Fibroblast of pulmonary artery (primary cell): Measurements from ENCODE around the gene NUAK1.

Source experiments
- DNase-seq: peaks from one replicate; pipeline ENCODE4 v3.0.0-alpha.2; 2010; ENCODE audit warnings: low read depth
- H3K4me3 ChIP-seq: replicated peaks from 2 replicates; pipeline ENCODE4 v1.5.1; 2011; ENCODE audit warnings: low read depth, mild to moderate bottlenecking, control low read depth, low read length, moderate library complexity
- TF ChIP-seq, protein P1 (sequence below): IDR thresholded peaks from 2 replicates; pipeline ENCODE4 v1.5.1; 2011; ENCODE audit warnings: mild to moderate bottlenecking, control low read depth, low read length, inconsistent platforms; ENCODE audit errors: missing control alignments

NUAK1 gene

DNA sequence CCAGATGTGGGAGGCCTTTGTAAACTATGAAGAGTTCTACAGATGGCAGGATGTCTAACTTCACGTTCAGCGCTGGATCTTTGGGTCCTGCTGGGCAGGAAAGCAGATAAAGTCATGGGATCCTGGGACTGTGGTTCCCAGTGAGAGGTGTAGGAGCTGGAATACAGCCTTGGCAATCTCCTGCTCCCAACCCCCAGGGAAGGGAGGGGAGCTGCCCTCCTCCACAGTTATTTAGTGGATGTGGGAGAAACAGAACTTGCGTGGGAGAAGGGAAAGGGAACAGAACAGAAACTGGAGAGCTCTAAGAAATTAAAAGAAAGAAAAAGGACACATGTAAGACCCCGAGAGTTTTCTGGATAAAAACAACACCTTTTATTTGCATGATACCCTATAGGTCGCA is 37.0 kb downstream of the NUAK1 start:
- H3K4me3 ChIP-seq: no peak overlapping the region
- DNase-seq: peak; percentile 34
- TF ChIP-seq, protein P1, sequence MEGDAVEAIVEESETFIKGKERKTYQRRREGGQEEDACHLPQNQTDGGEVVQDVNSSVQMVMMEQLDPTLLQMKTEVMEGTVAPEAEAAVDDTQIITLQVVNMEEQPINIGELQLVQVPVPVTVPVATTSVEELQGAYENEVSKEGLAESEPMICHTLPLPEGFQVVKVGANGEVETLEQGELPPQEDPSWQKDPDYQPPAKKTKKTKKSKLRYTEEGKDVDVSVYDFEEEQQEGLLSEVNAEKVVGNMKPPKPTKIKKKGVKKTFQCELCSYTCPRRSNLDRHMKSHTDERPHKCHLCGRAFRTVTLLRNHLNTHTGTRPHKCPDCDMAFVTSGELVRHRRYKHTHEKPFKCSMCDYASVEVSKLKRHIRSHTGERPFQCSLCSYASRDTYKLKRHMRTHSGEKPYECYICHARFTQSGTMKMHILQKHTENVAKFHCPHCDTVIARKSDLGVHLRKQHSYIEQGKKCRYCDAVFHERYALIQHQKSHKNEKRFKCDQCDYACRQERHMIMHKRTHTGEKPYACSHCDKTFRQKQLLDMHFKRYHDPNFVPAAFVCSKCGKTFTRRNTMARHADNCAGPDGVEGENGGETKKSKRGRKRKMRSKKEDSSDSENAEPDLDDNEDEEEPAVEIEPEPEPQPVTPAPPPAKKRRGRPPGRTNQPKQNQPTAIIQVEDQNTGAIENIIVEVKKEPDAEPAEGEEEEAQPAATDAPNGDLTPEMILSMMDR: no peak

DNA sequence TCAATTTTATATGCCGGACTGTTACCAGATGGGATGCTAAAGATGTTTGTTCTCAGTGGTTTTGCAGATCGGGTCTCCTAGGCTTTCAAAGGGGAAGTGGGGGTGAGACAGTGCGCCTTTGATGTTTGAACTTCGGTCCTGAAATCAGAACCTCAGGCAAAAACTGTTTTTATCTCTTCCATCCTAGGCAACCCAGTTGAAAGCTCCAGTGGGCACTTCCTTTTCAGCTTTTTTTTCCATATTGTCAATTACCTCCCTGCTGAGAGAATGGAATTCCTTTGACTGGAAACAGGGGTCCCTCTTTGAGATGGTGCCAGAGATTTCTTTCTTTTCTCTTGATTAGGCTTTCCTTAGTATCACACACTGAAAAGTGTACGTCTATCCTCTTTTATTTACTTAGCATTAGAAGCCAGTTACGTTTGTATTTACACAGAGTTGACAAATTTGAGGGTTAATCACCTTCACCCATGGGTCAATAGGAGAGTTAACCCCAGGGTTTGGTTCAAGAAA is 40.0 kb downstream of the NUAK1 start:
- H3K4me3 ChIP-seq: no peak overlapping the region
- TF ChIP-seq, protein P1: no peak
- DNase-seq: no peak

DNA sequence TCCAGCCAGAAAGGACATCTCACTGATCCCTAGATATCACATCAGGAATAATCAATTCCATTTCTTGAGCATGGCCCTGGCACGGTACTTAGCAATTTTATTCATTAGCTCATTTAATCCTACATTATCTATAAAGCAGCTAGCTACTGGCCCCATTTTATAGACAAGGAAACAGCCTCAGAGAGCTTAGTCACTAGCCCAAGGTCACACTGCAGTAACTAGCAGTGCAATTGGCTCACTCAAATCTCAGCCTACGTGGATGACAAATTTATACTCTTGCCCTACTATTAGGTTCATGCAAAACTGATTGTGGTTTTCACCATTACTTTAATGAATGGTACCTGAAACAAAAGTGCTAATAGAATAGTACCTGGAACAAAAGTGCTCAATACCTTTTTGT is 41.7 kb downstream of the NUAK1 start:
- DNase-seq: no peak
- H3K4me3 ChIP-seq: no peak overlapping the region
- TF ChIP-seq, protein P1: no peak

DNA sequence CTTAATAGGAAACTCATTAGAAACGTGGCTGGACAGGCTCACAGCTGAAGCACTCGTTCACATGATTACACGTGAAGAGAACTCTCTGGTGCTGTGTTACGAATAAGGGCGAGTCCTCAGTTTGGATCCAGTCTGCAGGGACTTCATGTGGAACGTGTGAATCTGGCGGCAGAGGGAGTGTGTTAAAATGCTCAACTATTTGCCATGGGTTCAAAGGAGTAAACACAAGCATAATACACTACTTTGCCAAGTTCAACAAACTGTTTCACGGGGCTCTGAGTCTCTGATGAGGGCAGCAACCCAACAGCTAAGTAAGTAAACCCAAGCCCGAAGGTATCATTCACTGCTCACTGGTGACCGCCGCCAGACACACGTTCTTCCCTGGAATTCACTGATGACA is 42.4 kb downstream of the NUAK1 start:
- peak; percentile 20 for DNase-seq
- no peak overlapping the region for H3K4me3 ChIP-seq
- TF ChIP-seq, protein P1: no peak

DNA sequence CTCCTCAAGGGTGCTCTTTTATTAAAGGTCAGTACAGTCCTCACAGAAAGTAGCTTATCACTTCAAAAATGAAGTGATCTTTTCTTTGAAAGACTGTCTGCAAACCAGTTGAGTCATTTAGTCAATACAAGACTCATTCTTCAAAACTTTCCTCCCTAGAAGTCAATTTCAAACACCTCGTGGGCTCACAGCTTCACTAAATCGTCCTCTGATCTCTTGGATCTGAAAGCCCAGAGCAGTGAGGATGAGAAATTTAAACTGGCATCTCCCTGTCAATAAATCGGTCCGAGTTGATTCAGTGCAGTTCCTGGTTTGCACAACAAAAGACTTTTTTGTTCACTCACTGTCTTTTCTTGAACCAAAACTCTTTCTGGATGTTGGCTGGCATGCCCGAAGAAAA is 44.5 kb downstream of the NUAK1 start:
- H3K4me3 ChIP-seq: no peak overlapping the region
- TF ChIP-seq, protein P1: no peak
- DNase-seq: no peak

DNA sequence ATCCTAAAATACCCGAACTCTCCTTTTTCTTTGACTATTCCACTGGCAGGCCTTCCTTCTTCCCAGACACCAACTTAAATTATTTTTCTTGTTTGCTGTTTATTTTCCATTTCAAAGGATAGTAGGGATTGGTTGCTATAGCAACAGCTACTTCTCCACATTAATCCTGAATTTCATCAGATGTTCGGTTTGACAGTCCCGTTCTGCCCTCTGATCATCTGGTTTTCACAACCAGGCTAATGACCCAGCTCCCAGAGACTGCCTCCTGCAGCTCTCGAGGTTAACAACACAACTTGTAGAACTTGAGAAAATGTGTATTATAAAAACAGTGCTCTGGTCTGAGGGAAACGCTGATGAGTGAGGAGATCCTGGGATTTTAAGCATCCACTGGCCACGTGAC is 45.5 kb downstream of the NUAK1 start:
- no peak overlapping the region for H3K4me3 ChIP-seq
- TF ChIP-seq, protein P1: no peak
- DNase-seq: no peak

DNA sequence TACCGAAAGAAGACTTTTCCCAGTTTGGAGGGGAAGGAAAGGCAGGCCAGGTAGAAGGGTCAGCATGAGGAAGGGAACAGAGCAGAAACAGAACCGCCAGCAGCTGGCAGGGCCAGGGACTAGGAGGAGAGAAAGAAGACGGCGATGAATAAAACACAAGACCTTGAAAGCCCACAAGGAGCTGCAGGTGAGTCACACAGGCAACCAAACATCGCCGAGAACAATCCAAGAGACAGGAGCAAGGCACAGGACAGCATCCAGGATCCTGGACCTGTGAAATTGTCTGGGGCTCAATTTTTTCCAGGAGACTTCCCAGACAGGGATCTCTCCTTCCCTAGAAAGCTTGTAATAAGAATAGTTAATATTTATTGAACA is 47.3 kb downstream of the NUAK1 start:
- no peak for DNase-seq
- no peak overlapping the region for H3K4me3 ChIP-seq
- TF ChIP-seq, protein P1: no peak
